DLD1 (cell line): ENCODE measurements around the gene MADCAM1.

Source experiments
- in situ Hi-C: cut with HindIII; loops from 2 replicates; pipeline ENCODE4 v1.10.0; 2017; ENCODE audit warnings: low sequenced_read_pairs

MADCAM1 gene

GRCh38 chr19:547836-548720 is 51.8 kb downstream of the MADCAM1 start:
- in situ Hi-C loops = no loop called here

DNA sequence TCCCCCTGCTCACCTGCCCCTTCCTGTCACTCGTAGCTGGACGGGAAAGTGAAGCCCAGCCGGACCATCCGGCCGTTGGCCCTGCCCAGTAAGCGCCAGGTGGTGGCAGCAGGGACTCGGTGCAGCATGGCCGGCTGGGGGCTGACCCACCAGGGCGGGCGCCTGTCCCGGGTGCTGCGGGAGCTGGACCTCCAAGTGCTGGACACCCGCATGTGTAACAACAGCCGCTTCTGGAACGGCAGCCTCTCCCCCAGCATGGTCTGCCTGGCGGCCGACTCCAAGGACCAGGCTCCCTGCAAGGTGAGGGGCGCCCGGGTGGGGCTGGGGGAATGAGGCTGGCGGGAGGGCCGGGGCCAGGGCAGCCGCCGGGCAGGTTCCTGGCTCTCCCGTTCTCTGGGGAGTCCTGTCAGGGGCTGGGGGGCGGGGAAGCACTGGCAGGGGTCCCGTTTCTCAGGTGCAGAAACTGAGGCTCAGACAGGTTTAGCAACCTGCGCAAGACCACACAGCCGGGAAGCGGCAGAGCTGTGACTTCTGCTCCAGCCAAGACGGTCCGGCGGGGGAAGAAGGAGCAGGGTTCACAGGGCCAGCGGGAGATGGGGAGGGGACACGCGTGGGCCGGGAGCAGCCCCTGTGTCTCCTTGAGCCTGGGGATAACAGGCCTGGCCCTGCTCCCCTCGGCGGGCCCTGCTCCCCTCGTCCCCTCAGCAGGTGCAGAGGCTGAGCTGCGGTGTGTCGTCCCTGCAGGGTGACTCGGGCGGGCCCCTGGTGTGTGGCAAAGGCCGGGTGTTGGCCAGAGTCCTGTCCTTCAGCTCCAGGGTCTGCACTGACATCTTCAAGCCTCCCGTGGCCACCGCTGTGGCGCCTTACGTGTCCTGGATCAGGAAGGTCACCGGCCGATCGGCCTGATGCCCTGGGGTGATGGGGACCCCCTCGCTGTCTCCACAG is 52.9 kb downstream of the MADCAM1 start:
- in situ Hi-C loops = no loop called here

DNA sequence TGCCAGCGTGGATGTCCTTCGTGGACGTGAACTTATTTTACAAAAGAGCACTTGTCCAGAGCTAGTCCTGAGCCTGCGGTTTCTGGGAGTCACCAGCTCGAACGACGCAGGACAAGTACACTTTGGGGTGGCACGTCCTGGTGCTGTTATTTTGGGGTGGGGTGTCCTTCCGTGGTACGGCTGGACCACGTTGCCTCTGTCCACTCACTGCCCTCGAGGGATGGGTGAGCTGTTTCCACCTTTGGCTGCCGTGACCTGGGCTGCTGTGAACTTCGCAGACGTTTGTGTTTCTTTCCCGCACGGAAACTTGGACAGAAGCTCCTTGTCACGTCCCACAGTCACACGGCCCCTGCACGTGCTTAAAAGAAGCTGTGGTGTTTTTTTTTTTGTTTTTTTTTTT is 58.5 kb downstream of the MADCAM1 start:
- in situ Hi-C loops = no loop called here
